Skeletal muscle tissue (tissue), 4 donors: Measurements from ENCODE around the gene UNK. TPM values are rescaled to one million over a fixed set of nuclear protein-coding genes. Genes with fewer than 3 reads are reported as not detected.
A peak's percentile ranks its signal among the peaks of the same experiment; 100 is the strongest.

Experiments
- H3K27ac ChIP-seq: one replicate; pipeline ENCODE4 v1.7.0; 2013; ENCODE audit warnings: mild to moderate bottlenecking, low read depth, low read length, inconsistent platforms
- H3K27me3 ChIP-seq, 3 donors: one replicate each; pipeline ENCODE4 v1.7.0; 2013; ENCODE audit warnings: low read length in 3 of 3; ENCODE audit not compliant: control insufficient read depth in 3 of 3, insufficient read depth in 3 of 3
- H3K36me3 ChIP-seq, 3 donors: one replicate each; pipeline ENCODE4 v1.7.0; 2013; ENCODE audit warnings: low read length in 3 of 3; ENCODE audit not compliant: control insufficient read depth in 3 of 3, insufficient read depth in 3 of 3
- H3K4me1 ChIP-seq, 3 donors: one replicate each; pipeline ENCODE4 v1.7.0; 2013; ENCODE audit warnings: low read length in 3 of 3, mild to moderate bottlenecking in 3 of 3; ENCODE audit not compliant: control insufficient read depth in 3 of 3, insufficient read depth in 3 of 3
- H3K4me3 ChIP-seq, 3 donors: one replicate each; pipeline ENCODE4 v1.7.0; 2013; ENCODE audit warnings: low read length in 3 of 3
- H3K9ac ChIP-seq, 3 donors: one replicate each; pipeline ENCODE4 v1.7.0; 2013; ENCODE audit warnings: low read length in 3 of 3, mild to moderate bottlenecking in 3 of 3, moderate library complexity in 2 of 3, low read depth in 1 of 3
- H3K9me3 ChIP-seq, 3 donors: one replicate each; pipeline ENCODE4 v1.7.0; 2013; ENCODE audit warnings: low read length in 3 of 3; ENCODE audit not compliant: control insufficient read depth in 3 of 3
- total RNA-seq: library from RNA; depleted of rRNA; stranded (reverse); fragments of >200 nt; gene quantifications from one replicate; pipeline ENCODE4 v1.2.3, GENCODE V29; 2014
- donor health status: Osteomylitis.

UNK gene
- total RNA-seq, 1 donor from 2014 or later, result 15.7 TPM

DNA sequence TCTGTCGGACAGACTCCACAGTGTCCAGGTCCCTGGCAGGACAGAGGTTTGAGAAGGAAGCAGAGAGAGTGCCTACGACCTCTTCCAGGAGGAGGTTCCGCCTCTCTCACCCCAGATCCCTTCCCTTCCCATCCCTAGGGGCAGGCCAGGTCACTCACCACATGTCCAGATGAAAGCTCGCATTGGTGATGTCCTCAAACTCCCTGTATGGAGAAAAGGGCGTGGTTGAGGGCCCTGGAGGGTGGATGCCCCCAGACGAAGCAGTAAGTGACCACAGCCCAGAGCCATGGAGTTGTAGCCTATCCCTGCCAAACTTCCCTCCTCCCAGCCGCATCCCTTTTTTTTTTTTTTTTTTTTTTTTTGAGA, 56.2 kb downstream of the UNK start:
- H3K4me1 ChIP-seq, result peaks cover 11 to 12% (median 11%) of the 10 kb centered on the region in 3 donors
- H3K9ac ChIP-seq, result no peak overlapping the region
- peaks cover 2 to 24% (median 6%) of the 10 kb centered on the region in 3 donors for H3K36me3 ChIP-seq
- H3K27me3 ChIP-seq, result no peaks in the 10 kb centered on the region
- no peak overlapping the region for H3K27ac ChIP-seq
- no peaks in the 10 kb centered on the region for H3K9me3 ChIP-seq
- no peak overlapping the region for H3K4me3 ChIP-seq

DNA sequence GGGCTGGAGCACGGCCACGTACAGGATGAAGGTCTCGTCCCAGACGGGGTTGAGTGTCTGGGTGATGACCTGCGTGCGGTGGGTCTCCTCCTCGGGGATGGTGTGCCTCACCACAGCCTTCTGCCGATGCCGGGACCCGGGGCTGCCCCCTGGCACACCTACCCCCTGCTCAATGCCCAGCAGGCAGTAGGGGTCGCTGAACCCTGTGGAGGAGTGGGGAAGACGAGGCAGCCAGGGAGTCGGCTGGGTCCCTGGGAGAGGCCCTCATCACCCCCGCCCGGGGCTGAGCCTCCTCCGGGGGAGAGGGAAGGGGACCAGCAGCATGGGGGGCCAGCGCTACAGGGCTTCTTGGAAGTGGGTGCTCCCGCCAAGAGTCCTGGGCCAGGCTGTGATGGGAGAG, 57.8 kb downstream of the UNK start:
- peaks cover 17 to 27% (median 26%) of the 10 kb centered on the region in 3 donors for H3K4me1 ChIP-seq
- H3K4me3 ChIP-seq, result no peak overlapping the region
- H3K27ac ChIP-seq, result no peak overlapping the region

DNA sequence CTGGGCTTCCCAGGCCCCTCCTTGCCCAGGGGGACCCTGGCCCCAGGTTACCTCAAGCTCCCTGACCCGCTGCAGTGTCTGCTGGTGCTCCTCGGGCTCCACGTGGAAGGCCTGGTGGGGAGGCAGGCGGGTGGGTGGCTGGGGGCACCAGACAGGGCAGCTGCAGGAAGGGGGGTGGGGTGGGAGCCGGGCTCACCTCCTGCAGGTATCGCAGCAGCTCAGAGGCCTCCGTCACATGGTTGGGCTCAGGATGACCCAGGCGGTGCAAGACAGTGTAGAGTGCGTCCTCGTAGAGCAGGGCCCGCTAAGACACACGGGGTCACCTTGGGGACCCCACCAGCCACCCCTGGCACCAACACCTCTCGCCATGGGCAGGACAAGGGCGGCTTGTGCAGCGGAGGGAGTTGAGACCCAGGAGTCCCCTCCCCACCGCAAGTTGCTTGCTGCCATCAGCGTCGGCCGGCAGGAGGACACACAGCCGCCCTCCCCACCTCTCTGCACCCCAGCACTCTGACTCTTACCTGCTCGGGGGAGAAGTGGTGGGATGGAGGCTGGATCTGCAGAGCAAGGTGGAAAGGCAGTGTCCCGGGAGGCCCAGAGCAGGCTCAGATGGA, 58.5 kb downstream of the UNK start:
- no peak overlapping the region for H3K27ac ChIP-seq
- H3K9me3 ChIP-seq, result no peaks in the 10 kb centered on the region
- H3K9ac ChIP-seq, result no peak overlapping the region
- peaks cover 23 to 37% (median 25%) of the 10 kb centered on the region in 3 donors for H3K36me3 ChIP-seq
- H3K4me1 ChIP-seq, result peaks cover 21 to 33% (median 32%) of the 10 kb centered on the region in 3 donors
- no peaks in the 10 kb centered on the region for H3K27me3 ChIP-seq
- no peak overlapping the region for H3K4me3 ChIP-seq

More for the DNA sequence above, 57.8 kb downstream of the UNK start:
- Histone ChIP-seq H3K9ac (no peak overlapping the region), H3K9me3 (no peaks in the 10 kb centered on the region), H3K36me3 (peaks cover 17 to 30% (median 19%) of the 10 kb centered on the region in 3 donors), H3K27me3 (no peaks in the 10 kb centered on the region)

DNA sequence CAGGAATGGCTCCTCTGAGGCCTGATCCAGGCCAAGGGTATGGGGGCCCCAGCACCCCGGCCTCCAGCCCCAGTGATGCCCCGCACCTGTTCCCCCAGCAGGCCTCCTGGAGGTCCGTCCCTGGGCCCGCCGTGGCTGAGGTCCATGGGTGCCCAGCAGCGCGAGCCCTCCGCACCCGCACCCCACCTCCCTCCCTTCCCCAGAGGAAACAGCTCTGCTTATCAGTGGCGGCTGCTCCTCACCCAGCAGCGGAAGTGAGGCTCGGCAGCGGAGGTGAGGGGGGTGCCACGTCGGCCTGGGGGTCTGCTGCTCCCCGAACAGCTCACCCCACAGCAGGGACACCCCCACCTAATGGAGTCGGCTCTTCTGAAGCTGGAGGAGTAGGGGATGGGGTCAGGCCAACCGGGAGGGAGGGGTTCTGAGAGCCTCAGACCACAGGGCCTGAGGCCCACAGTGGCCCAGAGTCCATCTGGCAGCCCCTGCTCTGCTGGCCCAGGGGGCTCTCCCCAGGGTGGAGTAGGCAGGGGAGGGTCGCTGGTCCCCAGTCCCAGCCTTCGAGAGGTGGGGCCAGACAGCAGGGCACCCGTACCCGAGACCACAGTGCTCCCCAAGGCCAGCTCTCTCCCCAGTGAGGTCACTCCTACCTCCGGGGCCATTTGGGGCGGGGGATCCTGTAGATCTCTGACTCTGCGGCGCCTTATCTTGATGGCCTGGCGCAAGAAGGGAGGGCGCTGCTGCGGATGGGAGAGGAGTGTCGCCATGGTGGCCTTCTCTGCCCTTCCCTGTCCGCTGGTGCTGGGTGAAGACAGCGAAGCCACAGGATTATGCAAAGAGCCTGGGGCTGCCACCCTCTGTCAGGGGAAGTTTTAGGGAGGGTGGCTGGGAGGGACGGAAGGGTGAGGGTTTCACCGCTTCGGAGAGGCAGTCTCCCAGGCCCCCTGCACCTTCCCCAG, 59.2 kb downstream of the UNK start, which contains the start of gene UNC13D:
Gene UNC13D, minus strand, starts transcription at position 828 of the 953 bp plus-strand sequence. Its CDS starts 67 bp downstream, at position 761.
- peak within 1 kb of the TSS in 1 of 3 donors; percentile 13 for H3K4me3 ChIP-seq

DNA sequence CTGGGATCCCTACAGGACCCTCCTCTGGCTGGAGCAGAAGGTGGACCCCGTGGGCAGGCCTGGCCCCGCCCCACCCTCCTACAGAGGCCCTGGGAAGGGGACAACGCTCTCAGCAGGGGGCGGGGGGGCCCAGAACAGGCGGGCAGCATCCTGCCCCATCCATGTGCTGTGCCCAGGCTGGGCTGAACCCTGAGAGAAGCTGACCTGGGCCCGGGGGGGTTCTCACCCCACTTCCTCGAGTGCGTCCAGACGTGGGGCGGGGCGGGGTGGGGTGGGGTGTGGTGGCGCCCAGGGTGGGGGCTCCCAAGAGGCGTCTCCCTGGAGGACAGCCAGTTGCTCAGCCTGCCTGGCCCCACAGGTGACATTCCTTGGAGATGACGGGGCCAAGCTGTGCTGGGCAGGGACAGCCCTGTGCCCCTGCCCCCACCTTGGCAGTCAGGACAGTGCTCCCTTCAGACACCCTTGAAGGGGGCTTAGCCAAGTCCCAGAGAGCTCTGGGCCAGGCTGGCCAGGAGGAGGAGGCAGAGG, 60.0 kb downstream of the UNK start:
- Histone ChIP-seq H3K4me1 (peaks cover 30 to 48% (median 47%) of the 10 kb centered on the region in 3 donors), H3K4me3 (peak overlapping the region in 1 of 3 donors; percentile 13)

More for the DNA sequence above, 59.2 kb downstream of the UNK start, which contains the start of gene UNC13D:
- Histone ChIP-seq H3K36me3 (peaks cover 31 to 44% (median 33%) of the 10 kb centered on the region in 3 donors), H3K27me3 (no peaks in the 10 kb centered on the region), H3K9ac (peak within 1 kb of the TSS; percentile 72 to 85 (median 72)), H3K9me3 (no peaks in the 10 kb centered on the region), H3K4me1 (peaks cover 24 to 41% (median 39%) of the 10 kb centered on the region in 3 donors), H3K27ac (peak within 1 kb of the TSS; percentile 90)

DNA sequence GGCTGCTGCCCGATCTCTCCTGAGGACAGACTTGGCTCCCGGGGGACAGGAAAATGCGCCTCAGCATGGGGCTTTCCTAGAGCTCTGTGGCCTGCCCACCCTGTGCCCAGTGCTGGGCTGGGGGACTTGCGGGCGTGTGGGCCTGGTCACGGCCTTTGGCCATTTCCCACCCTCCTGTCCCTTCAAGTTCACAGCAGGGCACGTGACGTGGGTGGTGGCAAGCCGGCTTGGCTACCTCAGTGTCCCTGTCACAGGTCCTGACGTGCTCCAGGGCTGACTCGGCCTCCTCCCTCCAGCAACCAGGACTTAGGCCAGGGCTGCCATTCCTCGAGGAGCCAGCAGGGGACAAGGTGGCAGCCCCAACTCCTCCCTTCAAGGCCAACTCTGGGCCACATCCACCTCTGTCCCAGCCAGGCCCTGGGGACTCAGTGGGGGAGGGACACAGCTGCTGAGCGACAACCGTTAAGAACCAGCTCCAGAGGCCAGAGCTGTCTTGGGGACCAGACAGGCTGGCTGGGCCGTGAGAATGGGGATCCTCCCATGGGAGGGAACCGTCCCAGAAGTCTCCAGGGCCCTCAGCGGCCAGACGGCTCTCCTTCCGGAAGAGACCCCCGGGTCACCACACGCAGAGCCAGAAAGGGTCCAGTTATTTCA, 60.6 kb downstream of the UNK start:
- Histone ChIP-seq H3K4me3 (peak overlapping the region in 1 of 3 donors; percentile 29), H3K4me1 (peaks cover 34 to 52% (median 51%) of the 10 kb centered on the region in 3 donors), H3K27ac (peak overlapping the region; percentile 90), H3K36me3 (peaks cover 43 to 48% (median 43%) of the 10 kb centered on the region in 3 donors), H3K27me3 (no peaks in the 10 kb centered on the region), H3K9ac (peak overlapping the region; percentile 72 to 85 (median 72)), H3K9me3 (no peaks in the 10 kb centered on the region)

More for the DNA sequence above, 60.0 kb downstream of the UNK start:
- Histone ChIP-seq H3K9me3 (no peaks in the 10 kb centered on the region), H3K36me3 (peaks cover 38 to 50% (median 40%) of the 10 kb centered on the region in 3 donors), H3K9ac (peak overlapping the region; percentile 72 to 85 (median 72)), H3K27ac (peak overlapping the region; percentile 90), H3K27me3 (no peaks in the 10 kb centered on the region)

DNA sequence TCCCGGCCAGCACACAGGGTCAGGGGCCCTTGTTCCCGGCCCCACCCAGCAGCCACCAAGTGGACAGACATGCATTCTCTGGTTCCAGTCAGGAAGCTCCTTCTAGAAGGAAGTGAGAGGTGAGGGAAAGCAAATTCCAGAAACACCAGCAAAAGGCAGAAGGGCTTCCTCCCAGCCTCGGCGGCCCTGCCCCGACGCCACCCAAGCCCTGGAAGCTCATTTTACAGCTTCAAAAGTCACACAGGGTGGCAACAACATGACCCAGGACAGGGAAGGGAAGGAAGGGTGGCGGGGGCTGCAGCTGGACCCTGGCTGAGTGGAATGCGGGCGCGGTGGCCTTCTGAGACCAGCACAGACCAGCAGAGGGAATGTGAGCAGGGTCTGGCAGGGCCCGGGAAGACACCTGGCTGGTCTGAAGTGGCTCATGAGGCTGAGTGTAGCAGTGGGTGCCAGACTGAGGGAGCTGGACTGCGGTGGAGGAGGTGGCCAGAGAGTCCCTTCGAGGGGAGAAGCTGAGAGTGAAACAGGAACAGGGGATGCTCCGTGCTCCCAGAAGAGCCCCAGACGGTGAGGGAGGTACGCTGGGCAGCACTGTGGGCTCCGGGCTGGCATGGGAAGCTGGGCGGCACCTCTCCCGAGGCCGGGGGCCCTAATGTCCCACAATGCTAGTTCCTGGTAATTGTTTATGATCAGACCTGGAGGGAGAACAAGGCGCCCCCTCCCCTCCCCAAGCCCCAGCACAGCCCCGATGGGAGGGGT, 61.5 kb downstream of the UNK start:
- Histone ChIP-seq H3K36me3 (peaks cover 50 to 55% (median 51%) of the 10 kb centered on the region in 3 donors), H3K27ac (peak overlapping the region; percentile 90), H3K4me3 (no peak overlapping the region), H3K9me3 (no peaks in the 10 kb centered on the region), H3K4me1 (peaks cover 41 to 61% (median 57%) of the 10 kb centered on the region in 3 donors), H3K27me3 (no peaks in the 10 kb centered on the region), H3K9ac (peak overlapping the region; percentile 57 to 85 (median 72))

DNA sequence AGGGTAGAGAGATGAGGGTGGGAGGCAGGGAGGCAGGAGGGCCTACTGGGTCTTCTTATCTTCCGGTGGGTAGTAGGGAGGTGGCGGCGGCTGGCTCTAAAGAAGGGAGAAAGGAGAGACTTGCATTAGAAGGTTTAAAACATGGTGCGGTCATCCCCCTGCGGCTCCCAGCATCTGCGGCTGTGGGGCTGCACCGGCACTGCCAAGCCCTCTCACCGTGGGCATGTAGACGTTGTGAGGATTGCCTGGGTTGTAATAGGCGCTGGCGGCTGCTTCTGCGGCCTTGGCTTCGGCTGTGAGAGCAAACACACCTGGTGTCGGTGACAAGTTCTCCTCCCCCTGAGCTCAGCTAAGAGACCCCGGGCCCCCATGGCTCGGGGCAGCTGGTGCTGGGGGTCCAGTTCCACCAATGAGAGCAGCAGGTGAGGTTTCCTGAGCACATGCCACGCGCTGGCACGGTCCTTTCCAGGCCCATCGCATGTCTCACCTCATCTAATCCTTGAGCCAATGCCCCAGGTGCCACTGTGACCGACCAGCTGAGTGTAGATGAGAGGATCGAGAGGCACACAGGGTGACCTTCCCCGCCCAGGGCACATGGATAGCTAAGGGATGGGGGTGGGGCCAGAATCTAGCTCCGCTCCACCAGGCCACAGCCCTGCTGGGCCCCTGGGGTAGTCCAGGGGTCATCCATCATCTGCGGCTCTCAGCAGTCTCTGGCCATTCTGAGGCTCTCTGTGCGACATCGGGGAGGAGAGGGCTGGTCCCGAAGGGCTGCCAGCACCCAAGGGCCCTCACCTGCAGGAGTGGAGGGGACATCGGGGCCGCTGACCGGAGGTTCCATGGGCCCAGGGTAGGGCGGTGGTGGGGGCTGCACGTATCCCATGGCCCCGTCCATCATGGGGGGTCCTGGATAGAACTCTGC, 62.3 kb downstream of the UNK start:
- peak overlapping the region; percentile 90 for H3K27ac ChIP-seq
- H3K9ac ChIP-seq, result no peak overlapping the region
- no peaks in the 10 kb centered on the region for H3K27me3 ChIP-seq
- peaks cover 54 to 59% (median 55%) of the 10 kb centered on the region in 3 donors for H3K36me3 ChIP-seq
- peaks cover 46 to 69% (median 63%) of the 10 kb centered on the region in 3 donors for H3K4me1 ChIP-seq
- no peaks in the 10 kb centered on the region for H3K9me3 ChIP-seq
- no peak overlapping the region for H3K4me3 ChIP-seq
